GM18867 (cell line): ENCODE measurements around the gene PLS1.
"Not testable (repeated sequence)": the region's sequence is repeated elsewhere in the genome, so short reads cannot be mapped to it uniquely, and the experiment has no call there.

ENCODE experiments used
- ATAC-seq: cut with Tn5 transposase; IDR thresholded peaks from one replicate; pipeline ENCODE4 v1.9.1; 2021; ENCODE audit warnings: mild to moderate bottlenecking, moderate library complexity; ENCODE audit not compliant: unreplicated experiment

PLS1 gene

GRCh38 chr3:142595141-142595540 lies 1.1 kb upstream of the PLS1 start:
- ATAC-seq = no peak

DNA sequence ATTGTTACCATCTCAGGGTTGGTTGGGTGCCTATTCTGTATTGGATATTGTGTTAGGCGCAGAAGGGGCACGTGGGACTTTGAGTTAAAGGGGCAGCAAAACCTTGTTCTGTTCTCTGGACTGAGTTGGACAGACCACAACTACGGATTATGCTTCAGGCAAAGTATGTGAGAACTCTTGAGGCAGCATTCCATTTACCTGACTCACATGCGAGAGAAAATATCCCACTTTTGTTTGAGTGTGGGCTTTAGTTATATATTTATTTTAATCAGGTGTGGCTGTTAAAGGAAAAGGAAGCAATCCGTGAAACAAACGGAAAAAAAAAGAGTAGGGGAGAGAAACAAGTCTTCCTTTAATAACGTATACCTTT lies 627 bp upstream of the PLS1 start:
- ATAC-seq = no peak

DNA sequence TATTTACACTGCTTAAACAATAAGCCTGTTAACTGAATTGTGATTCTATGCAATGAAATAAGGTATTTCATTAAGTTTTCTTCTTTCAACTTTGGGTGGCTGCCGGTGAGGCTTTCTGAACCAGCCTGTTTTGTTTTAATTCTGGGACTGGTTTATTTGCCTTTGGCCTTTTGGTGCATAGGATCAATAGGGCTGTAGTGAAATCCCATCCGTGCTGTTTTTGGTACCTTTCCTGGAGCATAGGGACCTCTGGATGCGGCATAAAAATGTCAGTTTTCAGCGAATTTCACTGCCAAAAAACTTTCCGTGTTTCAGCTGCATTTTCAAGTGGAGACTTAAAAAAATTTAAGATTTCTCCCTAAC lies 514 bp downstream of the PLS1 start:
- ATAC-seq = no peak

DNA sequence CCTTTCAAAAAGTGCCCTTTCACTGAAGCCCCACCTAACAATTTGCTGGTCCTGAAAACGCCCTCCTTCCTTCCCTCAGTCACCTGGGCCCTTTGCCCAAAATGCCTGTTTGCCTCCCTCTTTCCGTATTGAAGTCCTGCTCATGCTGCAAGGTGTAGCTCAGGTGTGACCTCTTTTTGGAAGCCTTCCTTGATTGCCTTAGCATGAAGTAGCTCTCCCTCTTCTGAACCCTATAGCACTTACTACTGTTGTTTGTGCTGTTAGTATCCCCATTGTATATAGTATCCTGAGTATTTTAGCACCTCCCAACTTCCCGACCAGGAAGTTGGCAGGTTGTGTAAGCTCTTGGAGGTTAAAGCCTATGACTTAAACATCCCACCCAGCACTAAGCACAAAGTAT lies 1.7 kb downstream of the PLS1 start:
- ATAC-seq = no peak

- no peak for ATAC-seq
These were observed 5.5 kb downstream of the PLS1 start for GRCh38 chr3:142601713-142602112.

GRCh38 chr3:142602619-142603385 lies 6.6 kb downstream of the PLS1 start:
- no peak for ATAC-seq

GRCh38 chr3:142603386-142603705 lies 7.2 kb downstream of the PLS1 start:
- not testable (repeated sequence) for ATAC-seq

DNA sequence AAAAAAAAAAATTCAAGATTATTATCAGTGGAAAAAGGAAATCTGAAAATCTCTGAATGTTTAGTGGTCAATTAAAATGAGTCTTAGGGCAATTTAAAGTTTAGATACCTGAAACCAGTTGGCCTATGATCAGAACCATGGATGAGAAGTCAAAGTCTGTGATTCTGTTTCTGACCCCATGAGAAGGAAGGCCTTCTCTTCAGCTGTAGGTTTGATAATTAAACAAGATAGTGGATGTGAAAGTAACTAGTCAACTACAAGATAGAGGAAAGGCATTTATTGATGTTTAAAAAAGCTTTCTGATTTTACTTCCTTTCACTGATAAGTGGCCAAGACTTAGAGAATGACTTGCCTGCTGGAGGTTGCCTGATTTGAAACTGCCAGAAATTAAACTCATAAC lies 8.7 kb downstream of the PLS1 start:
- no peak for ATAC-seq

- no peak for ATAC-seq
These were observed 12.4 kb downstream of the PLS1 start for GRCh38 chr3:142608631-142609030.

DNA sequence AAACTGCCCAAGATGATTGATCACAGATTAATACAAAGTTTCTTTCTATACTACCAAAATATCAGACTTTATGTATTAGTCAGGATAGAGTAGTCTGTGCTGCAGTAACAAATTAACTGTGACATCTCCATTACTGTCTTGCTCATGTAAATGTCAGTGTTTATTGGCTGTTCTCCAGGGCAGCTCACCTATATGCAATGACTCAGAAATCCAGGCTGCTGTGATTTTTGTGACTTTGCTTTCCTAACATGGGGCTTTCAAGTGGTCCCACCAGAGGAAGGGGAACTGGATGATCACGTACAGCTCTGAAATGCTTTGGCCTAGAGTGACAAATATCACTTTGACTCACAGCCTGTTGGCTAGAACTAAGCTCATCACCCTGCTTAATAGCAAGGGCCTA lies 12.9 kb downstream of the PLS1 start:
- no peak for ATAC-seq

DNA sequence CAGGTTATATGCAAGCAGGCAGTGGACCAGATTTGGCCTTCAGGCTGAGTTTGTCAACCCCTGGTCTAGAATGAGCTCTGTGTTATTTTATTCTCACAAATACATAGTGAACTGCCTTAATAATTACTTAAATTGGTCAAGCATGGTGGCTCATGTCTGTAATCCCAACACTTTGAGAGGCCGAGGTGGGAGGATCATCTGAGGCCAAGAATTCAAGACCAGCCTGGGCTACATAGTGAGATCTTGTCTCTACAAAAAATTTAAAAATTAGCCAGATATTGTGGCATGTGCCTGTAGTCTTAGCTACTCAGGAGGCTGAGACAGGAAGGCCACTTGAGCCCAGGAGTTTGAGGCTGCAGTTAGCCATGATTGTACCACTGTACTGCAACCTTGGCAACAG lies 15.0 kb downstream of the PLS1 start:
- no peak for ATAC-seq

DNA sequence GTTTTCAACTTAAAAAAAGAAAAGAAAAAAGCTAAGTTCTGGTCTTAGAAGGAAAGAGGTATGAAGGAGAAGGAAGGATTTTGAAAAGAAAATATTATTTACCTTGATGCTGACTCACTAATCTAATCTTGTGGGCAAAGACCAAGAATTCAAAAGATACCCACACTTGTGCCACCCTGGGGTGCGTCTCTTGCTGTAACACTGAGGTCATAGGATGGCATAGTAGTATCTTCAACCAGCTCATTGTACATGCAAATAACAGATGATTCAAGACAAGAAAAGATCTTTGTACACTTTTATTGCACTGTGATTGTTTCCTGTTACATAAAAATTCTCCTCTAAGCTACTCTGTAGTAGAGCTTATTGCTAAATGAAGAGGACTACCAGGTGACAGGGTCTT lies 17.3 kb downstream of the PLS1 start:
- ATAC-seq = no peak

- ATAC-seq = no peak
These were observed 17.9 kb downstream of the PLS1 start for GRCh38 chr3:142614059-142614626.

DNA sequence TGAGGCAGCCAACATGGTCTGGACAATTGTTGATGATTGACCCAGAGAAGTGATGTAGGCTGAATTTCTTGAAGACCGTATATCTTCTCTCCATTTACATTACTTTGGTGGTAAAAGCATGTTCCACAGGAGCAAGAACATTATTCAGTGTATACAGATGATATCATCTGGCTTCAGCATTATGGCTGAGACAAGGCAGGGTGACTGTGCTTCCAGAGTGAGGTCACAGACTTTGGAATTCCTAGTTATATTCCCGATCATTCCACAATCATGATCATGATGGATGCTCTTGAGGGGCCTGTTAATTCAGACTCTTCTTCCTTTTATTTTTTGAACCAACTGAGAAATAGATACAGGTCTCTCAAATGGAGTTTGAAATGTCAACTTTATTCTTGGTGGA lies 19.0 kb downstream of the PLS1 start:
- no peak for ATAC-seq

DNA sequence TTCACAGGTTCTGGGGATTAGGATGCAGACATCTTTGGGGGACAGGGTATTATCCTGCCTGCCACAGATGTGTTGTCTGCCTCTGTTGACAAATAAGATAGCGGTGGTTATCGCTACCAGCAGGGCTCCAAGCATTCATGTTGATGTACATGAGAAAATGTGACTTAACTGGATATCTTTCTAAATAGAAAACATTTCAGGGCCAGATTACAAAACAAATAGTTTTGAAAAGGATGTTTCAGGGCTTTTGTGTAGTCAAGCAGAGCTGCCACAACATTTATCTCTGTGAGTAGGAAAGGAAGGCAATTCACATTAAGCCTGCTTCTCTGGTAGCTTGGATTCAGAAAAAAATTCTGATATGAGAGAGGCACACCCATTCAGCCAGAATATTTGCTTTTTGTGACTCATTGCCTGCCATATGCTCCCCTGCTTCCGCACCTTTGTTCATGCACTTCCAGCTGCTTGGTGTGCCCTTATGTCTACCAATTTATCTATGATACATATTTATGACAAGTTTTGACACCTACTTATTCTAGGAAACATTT lies 22.8 kb downstream of the PLS1 start:
- ATAC-seq = no peak

- ATAC-seq = no peak
These were observed 26.2 kb downstream of the PLS1 start for GRCh38 chr3:142622405-142622804.

DNA sequence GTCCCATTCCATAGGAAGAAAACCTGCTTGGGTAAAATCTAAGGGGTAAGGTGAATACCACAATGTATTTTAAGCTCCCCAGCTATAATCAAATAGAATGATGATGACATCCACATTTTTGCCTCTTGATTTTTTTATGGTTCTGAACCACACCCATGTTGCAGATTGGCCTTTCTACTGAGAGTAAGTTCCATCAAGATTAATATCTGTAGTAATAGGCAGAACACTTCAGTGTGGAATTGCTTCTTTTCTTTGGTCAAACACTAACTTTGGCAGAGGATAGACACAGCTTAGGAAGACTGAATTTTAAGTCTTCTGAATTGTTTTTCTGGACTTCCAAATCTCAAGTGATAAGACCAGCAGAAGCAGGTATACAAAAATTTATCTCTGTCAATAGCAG lies 27.0 kb downstream of the PLS1 start:
- no peak for ATAC-seq

GRCh38 chr3:142624341-142625152 lies 28.4 kb downstream of the PLS1 start:
- ATAC-seq = no peak

- no peak for ATAC-seq
These were observed 28.9 kb downstream of the PLS1 start for GRCh38 chr3:142625153-142625440.

DNA sequence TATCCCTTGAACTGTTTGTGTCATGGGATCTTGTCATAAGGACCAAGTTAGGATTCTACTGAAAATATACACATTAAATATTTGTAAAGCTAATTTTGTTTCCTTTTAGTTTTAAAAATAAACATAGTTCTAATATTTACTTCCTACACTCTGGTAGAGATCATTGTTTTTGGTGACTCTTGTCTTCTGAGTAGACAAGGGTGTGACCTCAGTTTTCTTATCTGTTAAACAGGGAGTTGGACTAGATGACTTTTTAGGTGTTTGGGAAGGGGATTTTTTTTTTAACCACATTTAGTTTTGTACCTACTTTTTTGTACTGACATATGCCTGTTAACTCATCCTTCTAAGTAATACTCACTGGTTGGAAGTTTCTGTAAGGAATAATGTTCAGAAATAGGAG lies 30.8 kb downstream of the PLS1 start:
- no peak for ATAC-seq

GRCh38 chr3:142628801-142629200 lies 32.6 kb downstream of the PLS1 start:
- peak; percentile 65 for ATAC-seq

GRCh38 chr3:142633073-142633472 lies 36.9 kb downstream of the PLS1 start:
- ATAC-seq = no peak
